ENCODE data around the gene CCNJL.

Gene CCNJL

GRCh38 chr5:160312134-160312959, at the start of gene CCNJL:
CCNJL (minus strand) TSS chr5:160312564; CDS start chr5:160311923, 641 bp downstream.
- TF ChIP-seq CTCF (IDR thresholded peaks at IDR 0.05; ENCODE audit: low read depth, low read length), result no peak
- no peak for DNase-seq (ENCODE audit: extremely low read depth, low read depth)

DNA sequence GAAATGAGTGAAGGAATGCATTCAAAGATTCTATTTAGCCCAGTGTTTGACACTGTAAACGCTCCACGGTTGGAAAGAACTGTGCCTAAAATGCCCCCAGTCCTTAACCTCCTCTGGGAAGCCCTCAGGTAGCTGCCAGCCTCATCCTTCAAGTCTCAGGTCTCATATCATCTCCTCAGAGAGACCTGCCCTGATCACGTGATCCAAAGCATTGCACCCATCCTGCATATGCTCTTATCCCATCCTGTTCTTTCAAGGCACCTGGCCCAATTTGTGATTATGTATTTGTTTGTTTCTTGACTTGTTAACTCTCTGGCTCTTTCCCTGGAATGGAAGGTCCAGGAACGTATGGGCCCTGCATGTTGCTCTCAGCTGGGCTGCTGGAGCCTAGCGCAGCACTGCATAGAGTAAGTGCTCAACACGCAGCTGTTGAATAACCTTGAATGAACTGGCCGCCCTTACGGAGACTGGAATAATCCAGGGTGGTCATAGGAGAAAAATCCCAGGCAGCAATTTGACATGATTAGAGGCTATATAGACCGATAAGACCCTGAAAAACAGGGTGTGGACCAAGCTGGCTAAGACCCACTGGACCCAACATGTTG, 49.4 kb upstream of the CCNJL start:
- TF ChIP-seq CTCF (IDR thresholded peaks at IDR 0.05; ENCODE audit: low read depth, low read length), result no peak

DNA sequence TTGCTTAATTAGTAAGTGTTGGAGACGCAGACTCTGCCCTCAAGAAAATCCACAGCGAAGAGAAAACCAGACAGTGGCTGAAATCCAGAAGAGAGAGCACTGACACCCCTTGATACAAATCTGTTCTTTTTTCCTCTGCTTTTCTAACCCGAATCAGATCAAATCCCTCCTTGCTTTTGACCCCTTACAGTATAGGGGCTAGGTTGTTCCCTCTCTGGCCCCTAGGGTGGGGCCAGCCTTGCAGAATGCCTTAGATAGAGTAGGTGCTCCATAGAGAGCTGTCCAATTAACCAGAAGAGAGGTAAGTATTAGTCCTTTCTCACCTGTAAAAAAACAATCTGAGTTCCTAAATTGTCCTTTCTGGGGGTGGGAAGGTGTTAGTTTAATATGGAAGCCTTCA, 47.9 kb upstream of the CCNJL start:
- no peak for DNase-seq (ENCODE audit: extremely low read depth, low read depth)
- TF ChIP-seq CTCF (IDR thresholded peaks at IDR 0.05; ENCODE audit: low read depth, low read length), result no peak

More for the DNA sequence above, 49.4 kb upstream of the CCNJL start:
- DNase-seq (ENCODE audit: extremely low read depth, low read depth), result no peak

- DNase-seq (ENCODE audit: extremely low read depth, low read depth), result no peak
- TF ChIP-seq CTCF (IDR thresholded peaks at IDR 0.05; ENCODE audit: low read depth, low read length), result no peak
Observed at GRCh38 chr5:160359816-160360215, 47.5 kb upstream of the CCNJL start.

DNA sequence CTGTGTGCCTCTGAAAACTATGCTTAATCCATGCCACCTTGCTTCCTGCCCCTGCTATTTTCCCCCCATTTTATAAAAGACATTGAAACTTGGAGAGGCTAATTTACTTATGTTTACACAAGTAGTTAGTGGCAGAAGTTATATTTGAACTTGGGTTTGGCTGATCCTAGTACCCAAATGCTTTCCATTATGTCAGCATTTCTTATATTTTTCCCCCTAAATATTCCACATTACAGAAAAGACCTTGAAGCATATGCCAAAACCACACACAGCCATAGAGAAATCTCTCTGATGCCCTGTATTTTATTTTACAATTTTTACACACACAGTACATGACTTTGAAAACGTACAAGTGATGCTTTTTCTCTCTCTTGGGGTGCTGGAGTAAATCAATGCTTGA, 46.9 kb upstream of the CCNJL start:
- no peak for DNase-seq (ENCODE audit: extremely low read depth, low read depth)
- no peak for TF ChIP-seq CTCF (IDR thresholded peaks at IDR 0.05; ENCODE audit: low read depth, low read length)

GRCh38 chr5:160357861-160358411, 45.6 kb upstream of the CCNJL start:
- no peak for TF ChIP-seq CTCF (IDR thresholded peaks at IDR 0.05; ENCODE audit: low read depth, low read length)
- no peak for DNase-seq (ENCODE audit: extremely low read depth, low read depth)

DNA sequence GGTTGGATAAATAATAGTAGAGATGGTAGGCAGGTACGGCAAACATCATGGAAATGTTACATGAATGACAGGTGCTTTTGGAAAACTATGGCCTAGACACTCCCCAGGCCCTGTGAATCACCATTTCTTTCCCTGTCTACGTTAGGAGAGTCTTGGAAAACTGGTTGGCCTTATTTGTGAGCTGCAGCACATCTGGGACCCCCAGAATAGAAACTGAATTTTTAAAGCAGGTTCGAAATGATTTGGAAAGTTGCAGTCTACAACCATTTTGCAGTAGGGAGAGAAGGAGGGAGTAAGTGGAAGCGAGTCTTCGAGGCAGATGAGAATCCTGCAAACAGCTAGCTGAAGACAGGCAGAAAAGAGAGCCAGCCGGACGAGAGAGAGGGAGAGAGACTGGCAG, 45.0 kb upstream of the CCNJL start:
- no peak for DNase-seq (ENCODE audit: extremely low read depth, low read depth)
- TF ChIP-seq CTCF (IDR thresholded peaks at IDR 0.05; ENCODE audit: low read depth, low read length), result no peak
